Endodermal cell (in vitro differentiated cells): ENCODE results near the gene CCDC38. TPM values are rescaled to one million over a fixed set of nuclear protein-coding genes. Genes with fewer than 3 reads are reported as not detected.

Experiments
- DNase-seq: peaks from one replicate; pipeline ENCODE4 v3.0.0-alpha.2; 2017
- H3K27ac ChIP-seq: 2 replicates; pipeline ENCODE4 v1.5.1; 2013; ENCODE audit warnings: mild to moderate bottlenecking, low read depth, low read length, moderate library complexity
- H3K27me3 ChIP-seq: 2 replicates; pipeline ENCODE4 v1.6.1; 2013; ENCODE audit warnings: mild to moderate bottlenecking, low read length, moderate library complexity; ENCODE audit not compliant: insufficient read depth, control insufficient read depth, poor library complexity, severe bottlenecking
- H3K36me3 ChIP-seq: 2 replicates; pipeline ENCODE4 v1.7.0; 2013; ENCODE audit warnings: mild to moderate bottlenecking, low read length, moderate library complexity; ENCODE audit not compliant: control insufficient read depth, insufficient read depth
- H3K4me1 ChIP-seq: one replicate; pipeline ENCODE4 v1.7.0; 2013; ENCODE audit warnings: low read length; ENCODE audit not compliant: control insufficient read depth, insufficient read depth
- H3K4me3 ChIP-seq: 2 replicates; pipeline ENCODE4 v1.5.1; 2013; ENCODE audit warnings: mild to moderate bottlenecking, low read length, moderate library complexity
- H3K9ac ChIP-seq: 2 replicates; pipeline ENCODE4 v1.6.1; 2013; ENCODE audit warnings: mild to moderate bottlenecking, low read length, moderate library complexity; ENCODE audit not compliant: poor library complexity, severe bottlenecking; ENCODE audit errors: extremely low read depth
- H3K9me3 ChIP-seq: 2 replicates; pipeline ENCODE4 v1.6.1; 2013; ENCODE audit warnings: mild to moderate bottlenecking, low read length, moderate library complexity; ENCODE audit not compliant: control insufficient read depth
- H3K27ac Mint-ChIP-seq: 2 replicates; pipeline ENCODE4 v1.8.0; 2020; ENCODE audit warnings: mixed read lengths
- H3K27me3 Mint-ChIP-seq: 2 replicates; pipeline ENCODE4 v1.8.0; 2021; ENCODE audit warnings: mild to moderate bottlenecking, mixed read lengths; ENCODE audit not compliant: insufficient read depth
- H3K36me3 Mint-ChIP-seq: 2 replicates; pipeline ENCODE4 v1.8.0; 2020; ENCODE audit warnings: low read depth, mixed read lengths
- H3K4me1 Mint-ChIP-seq: 2 replicates; pipeline ENCODE4 v1.8.0; 2020; ENCODE audit warnings: mixed read lengths
- H3K4me3 Mint-ChIP-seq: 2 replicates; pipeline ENCODE4 v1.8.0; 2020; ENCODE audit warnings: mild to moderate bottlenecking, moderate library complexity, mixed read lengths
- H3K9me3 Mint-ChIP-seq: 2 replicates; pipeline ENCODE4 v1.8.0; 2020; ENCODE audit warnings: mild to moderate bottlenecking, mixed read lengths
- CTCF ChIP-seq: fragments of 200-600 bp; sonication (generic); conservative IDR thresholded peaks from 2 replicates; pipeline ENCODE4 v1.5.0; 2021; ENCODE audit warnings: antibody characterized with exemption, mild to moderate bottlenecking
- WGBS, 2 experiments: methylation state at CpG; one replicate each; pipeline versions ENCODE4 v1.1.5 to v1.1.7; 2013; ENCODE audit warnings: missing lambda C conversion rate in 2 of 2, mixed read lengths in 1 of 2; ENCODE audit not compliant: insufficient coverage in 1 of 2, insufficient read length in 1 of 2; 5-methylcytosine and 5-hydroxymethylcytosine counted together
- total RNA-seq, 2 donors: library from RNA; stranded (reverse); fragmentation: NEBNext Ultra II Directional in 1 of 2; extraction: Animal tissue kit (Norgen Biotek cat#: 25700) in 1 of 2; gene quantifications; 2 replicates in 1 of 2; 3 replicates in 1 of 2; pipeline ENCODE4 v1.2.1, GENCODE V29; 2021

The CCDC38 gene
- total RNA-seq, 2 donors from 2014 or later = 0.35 TPM

GRCh38 chr12:95834572-95834971 lies 107.8 kb downstream of the CCDC38 start:
- Histone ChIP-seq H3K36me3 (no peaks in the 10 kb centered on the region), H3K9me3 (no peaks in the 10 kb centered on the region), H3K27ac (no peak overlapping the region), H3K9ac (no peak overlapping the region), H3K4me3 (no peak overlapping the region), H3K27me3 (no peaks in the 10 kb centered on the region), H3K4me1 (no peaks in the 10 kb centered on the region)
- no peak for TF ChIP-seq CTCF
- 80% methylated on average over 1 of the region's 1 CpG; no CpG with 5 or more reads in 1 of the 2 experiments for WGBS, 2 experiments
- peaks cover 6% of the 10 kb centered on the region for H3K27me3 Mint-ChIP-seq
- H3K4me1 Mint-ChIP-seq = peaks cover 11% of the 10 kb centered on the region
- H3K4me3 Mint-ChIP-seq = no peak overlapping the region
- H3K36me3 Mint-ChIP-seq = no peaks in the 10 kb centered on the region
- no peak for DNase-seq
- H3K27ac Mint-ChIP-seq = no peak overlapping the region
- H3K9me3 Mint-ChIP-seq = no peaks in the 10 kb centered on the region

GRCh38 chr12:95830335-95831089 lies 111.9 kb downstream of the CCDC38 start:
- Histone ChIP-seq H3K36me3 (no peaks in the 10 kb centered on the region), H3K27me3 (no peaks in the 10 kb centered on the region), H3K4me3 (no peak overlapping the region), H3K9ac (no peak overlapping the region), H3K9me3 (no peaks in the 10 kb centered on the region), H3K4me1 (no peaks in the 10 kb centered on the region), H3K27ac (no peak overlapping the region)
- Mint-ChIP-seq H3K27me3 (no peaks in the 10 kb centered on the region), H3K9me3 (no peaks in the 10 kb centered on the region), H3K36me3 (no peaks in the 10 kb centered on the region), H3K27ac (no peak overlapping the region), H3K4me1 (peaks cover 9% of the 10 kb centered on the region), H3K4me3 (no peak overlapping the region)
- TF ChIP-seq CTCF = no peak
- DNase-seq = no peak
- 90 to 100% methylated on average over 1 of the region's 2 CpGs for WGBS, 2 experiments

- H3K27ac ChIP-seq = no peak overlapping the region
- no peak for DNase-seq
- H3K36me3 ChIP-seq = no peaks in the 10 kb centered on the region
- TF ChIP-seq CTCF = no peak
- Mint-ChIP-seq H3K27me3 (no peaks in the 10 kb centered on the region), H3K9me3 (no peaks in the 10 kb centered on the region), H3K4me1 (peaks cover 9% of the 10 kb centered on the region), H3K36me3 (no peaks in the 10 kb centered on the region), H3K27ac (no peak overlapping the region), H3K4me3 (no peak overlapping the region)
- no peak overlapping the region for H3K9ac ChIP-seq
- no peaks in the 10 kb centered on the region for H3K9me3 ChIP-seq
- no peaks in the 10 kb centered on the region for H3K27me3 ChIP-seq
- no peaks in the 10 kb centered on the region for H3K4me1 ChIP-seq
- no peak overlapping the region for H3K4me3 ChIP-seq
Observed at GRCh38 chr12:95829395-95829794, 113.0 kb downstream of the CCDC38 start.
